ENCODE results near the gene ZBED3. TPM values are rescaled to one million over a fixed set of nuclear protein-coding genes. Genes with fewer than 3 reads are reported as not detected.
A peak's percentile ranks its signal among the peaks of the same experiment; 100 is the strongest.

The ZBED3 gene
- total and polyA plus RNA-seq, 9 of the 15 experiments (the other 6 are each of a cell fraction or from before 2014, with no cell fraction given): 0.01 to 0.03 (median 0.01) TPM; not detected in 5

GRCh38 chr5:77065256-77065655 lies 21.8 kb downstream of the ZBED3 start (continued):
- TF ChIP-seq STAT6 (CRISPR knock-in tag; IDR thresholded peaks at IDR 0.05): no peak

GRCh38 chr5:77064040-77064439 lies 23.0 kb downstream of the ZBED3 start:
- Histone ChIP-seq H3K9ac (ENCODE audit: insufficient read depth in 1 of 2, low read depth in 2 of 2, low read length in 2 of 2) (no peak overlapping the region), H3K27me3 (ENCODE audit: control insufficient read depth in 2 of 2, insufficient read depth in 2 of 2, low read length in 2 of 2) (no peaks in the 10 kb centered on the region), H3K4me1 (replicated peaks in 1 of 2; ENCODE audit: control insufficient read depth in 2 of 2, insufficient read depth in 2 of 2, low read length in 2 of 2) (no peaks in the 10 kb centered on the region), H3K27ac (ENCODE audit: extremely low read depth, low read depth, low read length) (no peak overlapping the region), H4K20me1 (replicated peaks; ENCODE audit: control insufficient read depth, insufficient read depth, low read length) (no peaks in the 10 kb centered on the region), H3K9me3 (replicated peaks; ENCODE audit: control insufficient read depth, insufficient read depth, low read depth, low read length) (no peaks in the 10 kb centered on the region), H3K79me2 (ENCODE audit: control insufficient read depth, insufficient read depth, low read length) (peaks cover 2% of the 10 kb centered on the region; the same call in 1 of the 3 replicates), H2AFZ (ENCODE audit: low read depth, low read length) (no peak overlapping the region), H3K4me3 (no peak overlapping the region), H3K4me2 (ENCODE audit: insufficient read depth, low read length) (no peak overlapping the region), H3K36me3 (ENCODE audit: control insufficient read depth, insufficient read depth, low read length) (peaks cover 52% of the 10 kb centered on the region), H3K9me1 (ENCODE audit: control insufficient read depth, insufficient read depth, low read length) (no peaks in the 10 kb centered on the region)
- 82% methylated on average over 3 of the region's 3 CpGs for WGBS (ENCODE audit: insufficient coverage, low coverage, missing lambda C conversion rate)
- ChIA-PET CTCF (ENCODE audit: low intra/inter-chr PET ratio) (no interaction called here), POLR2A (interaction anchor here (0.7 kb wide), 1 partner anchor 851 kb away, joined by 3 read pairs; no protein-coding TSS in a partner anchor)
- DNase-seq (ENCODE audit: extremely low read depth in 1 of 4, low spot score in 3 of 4): no peak
- TF ChIP-seq SNIP1 (IDR thresholded peaks at IDR 0.05; ENCODE audit: low read depth): no peak
- TF ChIP-seq CTCF (IDR thresholded peaks at IDR 0.05 in 2 of 3, conservative IDR thresholded peaks at IDR 0.05 in 1 of 3; ENCODE audit: insufficient read depth in 2 of 3, low read depth in 1 of 3, low read length in 3 of 3): 0 out of 6 replicates have a peak, but pooled peaks of 1 of the 3 experiments have one; percentile 5
- BruUV-seq (replicated peaks): no TSS peak
- FAIRE-seq: no peak
- intact Hi-C loops (cut with micrococcal nuclease): no loop called here
- in situ Hi-C loops (cut with MboI): no loop called here
- no peak for ATAC-seq

Measured in K562 (cell line).